ENCODE results near the gene OVCH1. TPM values are rescaled to one million over a fixed set of nuclear protein-coding genes. Genes with fewer than 3 reads are reported as not detected.

OVCH1 gene
- polyA plus RNA-seq (ENCODE audit: insufficient read length in 3 of 3): under 1 TPM; 0.26 to 0.61 (median 0.49) TPM
- long read RNA-seq, donor 1: 0 reads
- long read RNA-seq, donor 2: 0 reads
- long read RNA-seq, donor 3: 0 reads
- long read RNA-seq, donor 4: 0 reads
- long read RNA-seq, donor 5: 0 reads
- long read RNA-seq, donor 6: 0 reads
- long read RNA-seq, donor 7: 0 reads
- long read RNA-seq, donor 8: 0 reads
- long read RNA-seq, donor 9: 0 reads
- long read RNA-seq, donor 10: 0 reads
- long read RNA-seq, donor 11: 0 reads
- long read RNA-seq, donor 12: 0 reads
- long read RNA-seq, donor 13: 0 reads
- long read RNA-seq, donor 14: 0 reads
- long read RNA-seq, donor 15: 0 reads
- long read RNA-seq, donor 16: 0 reads

- no peak for DNase-seq
These were observed at the start of gene OVCH1 for GRCh38 chr12:29497588-29497987. Gene OVCH1 (minus strand): TSS chr12:29497686. CDS start chr12:29497686, 0 bp downstream.

- DNase-seq: no peak
These were observed 49.7 kb upstream of the OVCH1 start for GRCh38 chr12:29547151-29547632.

DNA sequence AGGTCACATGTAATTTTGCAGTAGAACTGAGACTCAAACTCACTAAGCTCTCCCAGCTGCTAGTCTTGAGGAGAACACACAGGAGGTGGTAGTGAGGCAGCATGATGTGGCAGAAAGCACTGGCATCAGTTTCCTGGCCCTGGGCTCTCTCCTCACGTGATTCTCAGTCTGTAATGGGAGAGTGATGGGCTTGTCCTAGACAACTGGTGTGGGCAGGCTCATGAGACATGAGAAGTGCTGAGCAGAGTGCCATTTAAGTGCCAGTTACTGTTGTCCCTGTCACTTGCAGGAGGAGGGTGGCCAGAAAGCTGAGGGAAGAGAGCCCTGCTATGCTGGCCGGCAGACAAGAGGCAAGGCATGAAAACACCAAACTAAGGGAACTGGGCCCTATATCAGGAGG lies 48.5 kb upstream of the OVCH1 start:
- DNase-seq: no peak

GRCh38 chr12:29545102-29545467 lies 47.6 kb upstream of the OVCH1 start:
- no peak for DNase-seq

DNA sequence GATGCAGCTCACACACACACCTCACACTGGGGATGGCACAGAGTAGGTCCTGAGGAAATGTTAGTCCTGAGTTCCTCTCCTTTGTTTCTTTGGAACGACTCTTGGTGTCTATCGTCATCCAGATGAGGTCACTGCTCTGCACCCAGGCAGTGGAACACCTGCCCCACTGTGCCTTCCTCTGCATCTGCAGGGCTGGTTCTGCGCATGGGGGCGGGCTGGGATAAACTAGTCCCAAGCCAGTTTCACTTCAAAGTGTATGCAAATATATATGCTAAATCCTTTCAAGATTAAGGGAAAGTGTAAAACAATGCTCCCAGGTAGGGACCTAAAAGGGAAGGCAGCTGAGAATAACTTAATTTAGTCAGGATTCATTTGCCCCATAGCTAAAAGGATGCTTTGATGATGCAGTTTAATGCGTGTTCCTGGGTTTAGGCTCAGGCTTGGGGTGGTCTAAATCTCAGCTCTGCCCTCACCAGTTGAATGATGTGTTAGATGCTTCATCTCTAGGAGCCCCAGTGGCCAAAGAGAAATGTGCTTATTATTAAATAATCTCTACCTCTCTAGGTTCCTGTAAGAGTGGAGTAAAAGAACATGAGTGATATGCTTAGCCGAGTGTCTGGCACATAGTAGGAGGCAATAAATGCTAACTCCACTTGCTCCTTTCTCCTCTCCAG lies 47.1 kb upstream of the OVCH1 start:
- no peak for DNase-seq

DNA sequence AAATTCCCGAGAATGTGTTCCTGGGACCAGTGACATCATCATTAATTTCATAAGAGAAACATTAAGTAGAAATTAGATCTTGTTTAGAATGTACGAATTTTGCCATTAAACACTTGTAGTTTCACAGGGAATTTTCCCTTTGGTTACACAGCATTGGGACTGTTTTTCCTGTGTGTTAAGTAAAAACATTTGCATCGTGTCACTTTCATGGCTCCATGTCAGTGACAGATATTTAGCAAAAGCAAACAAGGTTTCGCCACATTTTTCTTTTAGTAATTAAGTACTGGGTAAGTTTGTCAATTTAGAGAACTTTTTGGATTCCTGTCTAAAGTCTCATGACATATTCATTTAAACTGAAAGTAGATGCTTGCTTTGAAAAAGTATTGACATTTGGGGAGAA lies 45.5 kb upstream of the OVCH1 start:
- peak; percentile 52 for DNase-seq

- DNase-seq: no peak
These were observed 39.8 kb upstream of the OVCH1 start for GRCh38 chr12:29537298-29537697.

GRCh38 chr12:29534935-29535334 lies 37.4 kb upstream of the OVCH1 start:
- no peak for DNase-seq

GRCh38 chr12:29533815-29534489 lies 36.5 kb upstream of the OVCH1 start:
- no peak for DNase-seq

- no peak for DNase-seq
These were observed 34.0 kb upstream of the OVCH1 start for GRCh38 chr12:29531471-29531870.

- DNase-seq: no peak
These were observed 33.0 kb upstream of the OVCH1 start for GRCh38 chr12:29530436-29530835.

DNA sequence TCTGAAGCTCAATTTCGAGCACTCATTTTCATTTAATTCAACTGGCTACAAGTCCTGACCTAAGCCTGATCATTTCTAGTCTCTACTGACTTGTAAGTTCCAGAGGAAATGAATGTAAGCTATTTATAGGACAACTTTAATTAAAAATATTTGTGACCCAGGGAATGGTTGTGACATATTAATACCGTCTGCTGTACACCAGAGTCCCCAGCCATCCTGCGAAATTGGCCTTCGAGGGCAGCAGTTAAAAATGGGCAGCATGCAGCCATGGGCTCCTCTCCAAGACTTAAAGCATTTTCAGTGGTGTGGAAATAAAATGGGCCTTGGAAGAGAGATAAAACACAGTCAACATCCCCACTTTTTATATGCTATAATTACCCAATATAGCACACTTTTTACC lies 30.7 kb upstream of the OVCH1 start:
- no peak for DNase-seq

DNA sequence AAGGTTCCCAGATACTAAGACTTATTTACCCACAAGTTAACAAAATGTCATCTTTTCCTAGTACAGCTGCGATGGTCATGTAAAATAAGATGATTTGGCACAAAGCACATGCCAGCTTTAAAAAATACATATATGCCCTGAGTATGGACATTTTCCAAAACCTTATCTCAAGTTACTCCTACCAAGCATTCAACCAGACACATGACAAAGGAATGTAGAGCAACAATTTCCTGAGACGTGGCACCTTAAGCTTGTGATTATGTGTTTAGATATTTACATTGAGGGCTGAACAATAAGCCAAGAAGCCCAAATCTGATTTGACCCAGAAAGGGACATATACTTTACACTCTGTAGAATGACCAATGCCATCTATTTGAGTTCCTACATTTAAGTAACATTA lies 24.5 kb upstream of the OVCH1 start:
- DNase-seq: no peak

DNA sequence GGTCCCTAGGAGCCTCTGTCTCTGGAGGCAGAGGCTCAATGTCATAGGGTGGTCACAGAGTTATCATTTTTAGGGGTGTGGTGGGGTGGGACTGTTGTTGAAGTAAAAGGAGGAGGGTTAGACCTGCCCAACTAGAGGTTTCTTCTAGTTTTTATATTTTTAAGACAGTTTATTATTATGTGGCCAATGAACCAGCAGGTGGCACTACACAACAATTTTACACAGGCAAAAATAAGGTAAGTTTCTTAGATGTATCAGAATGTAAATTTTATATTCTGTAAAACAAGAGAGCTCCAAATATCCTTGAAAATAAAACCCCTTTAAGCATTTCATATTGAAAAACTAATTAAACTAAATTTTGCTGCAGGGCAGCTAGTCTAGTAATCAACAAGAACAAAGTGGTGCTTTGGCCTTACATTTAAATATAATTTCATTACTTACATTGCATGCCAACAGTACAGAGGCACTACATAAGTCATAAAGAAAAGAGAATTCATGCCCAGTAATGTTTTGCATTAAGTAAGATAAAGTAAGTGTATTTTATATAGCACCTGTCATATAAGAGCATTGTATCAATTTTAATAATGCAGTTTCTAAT lies 22.2 kb upstream of the OVCH1 start:
- peak; percentile 48 for DNase-seq

DNA sequence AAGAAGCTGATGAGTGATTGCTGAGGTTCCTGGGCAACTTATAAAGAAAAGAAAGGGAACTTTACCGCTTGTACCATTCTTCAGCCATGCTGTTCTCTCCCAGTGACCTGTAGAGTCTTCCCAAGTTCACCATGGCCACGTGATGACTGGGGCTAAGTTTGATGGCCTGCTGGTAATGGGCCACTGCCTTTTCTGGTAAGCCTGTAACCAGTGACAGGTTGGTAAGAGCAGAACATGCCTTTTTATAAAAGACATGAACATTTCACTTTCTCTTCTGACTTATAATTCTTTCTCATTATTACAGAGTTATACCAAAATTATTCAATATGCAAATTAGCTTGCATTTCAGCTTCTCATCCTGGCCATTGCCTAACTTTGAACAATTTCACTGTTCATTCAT lies 20.9 kb upstream of the OVCH1 start:
- no peak for DNase-seq

DNA sequence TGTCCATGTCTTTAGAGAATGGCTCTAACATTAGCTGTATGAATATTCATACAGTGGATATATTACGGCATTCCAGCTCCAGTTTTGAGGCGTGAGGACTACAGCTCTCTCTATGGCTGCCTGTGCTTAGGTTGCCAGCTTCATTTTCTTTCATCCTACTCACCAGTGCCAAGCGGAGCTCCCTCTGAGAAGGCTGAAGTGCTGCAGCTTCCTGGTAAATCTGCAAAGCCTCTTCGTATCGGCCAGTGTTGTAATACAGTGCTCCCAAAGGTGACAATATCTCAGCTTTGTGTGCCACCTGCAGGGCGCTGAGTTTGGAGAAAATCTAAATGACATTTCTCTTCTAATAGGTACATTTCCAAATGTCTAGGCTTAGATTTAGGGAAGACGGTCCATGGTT lies 19.8 kb upstream of the OVCH1 start:
- no peak for DNase-seq

DNA sequence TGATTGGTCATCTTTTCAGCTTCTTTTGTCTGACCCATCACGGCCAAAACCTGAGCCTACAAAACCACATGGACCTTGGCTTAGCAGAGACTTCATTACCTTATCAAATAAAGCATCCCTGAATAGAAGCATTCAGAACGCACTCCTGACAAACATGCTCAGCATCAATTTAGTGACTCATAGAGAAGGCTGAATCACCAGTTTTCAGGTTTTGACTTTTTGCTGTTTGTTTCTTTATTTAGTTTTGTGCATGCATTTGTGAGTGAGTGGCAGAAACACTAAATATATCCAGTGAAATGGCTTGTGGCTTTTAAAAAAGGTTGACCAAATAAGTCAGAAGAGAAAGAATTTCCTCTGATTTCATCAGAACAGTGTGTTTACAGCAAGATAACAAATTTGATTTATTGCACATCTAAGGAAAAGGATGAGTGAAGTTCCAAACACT lies 19.0 kb upstream of the OVCH1 start:
- no peak for DNase-seq

GRCh38 chr12:29510591-29511185 lies 13.2 kb upstream of the OVCH1 start:
- no peak for DNase-seq

DNA sequence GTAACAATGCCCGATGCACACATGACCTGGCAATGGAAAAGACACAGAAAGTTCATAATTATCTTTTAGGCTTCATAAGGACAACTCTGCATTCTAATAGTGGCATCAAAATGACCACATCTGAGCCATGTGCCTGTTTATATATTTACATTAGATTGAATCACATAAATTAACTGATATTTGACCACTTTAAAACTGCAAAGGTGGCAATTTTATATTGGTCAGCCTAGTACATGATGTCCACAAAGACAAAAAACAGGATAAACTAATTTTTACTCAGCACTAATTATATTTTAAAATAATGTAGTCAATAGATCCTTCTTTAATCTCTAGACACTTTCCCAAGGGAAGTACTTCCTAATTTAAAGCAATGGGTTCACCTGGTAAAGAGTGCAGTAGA lies 12.0 kb upstream of the OVCH1 start:
- DNase-seq: no peak

DNA sequence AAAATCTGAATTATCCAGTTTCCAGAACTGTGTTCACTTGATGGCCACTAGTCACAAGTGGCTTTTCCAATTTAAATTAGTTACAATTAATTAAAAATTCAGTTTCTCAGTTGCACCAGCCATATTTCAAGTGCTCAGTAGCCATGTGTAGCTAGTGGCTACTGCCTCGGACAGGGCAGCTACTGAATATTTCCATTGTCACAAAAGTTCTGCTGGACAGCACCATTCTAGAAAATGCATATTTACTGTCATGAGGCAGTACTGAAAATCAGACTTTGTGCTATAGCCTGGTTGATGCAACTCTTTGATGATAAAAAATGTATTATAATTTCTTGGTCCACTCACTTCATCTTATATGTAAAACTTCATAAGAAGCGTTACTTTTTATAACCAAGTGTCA lies 11.5 kb upstream of the OVCH1 start:
- DNase-seq: no peak

DNA sequence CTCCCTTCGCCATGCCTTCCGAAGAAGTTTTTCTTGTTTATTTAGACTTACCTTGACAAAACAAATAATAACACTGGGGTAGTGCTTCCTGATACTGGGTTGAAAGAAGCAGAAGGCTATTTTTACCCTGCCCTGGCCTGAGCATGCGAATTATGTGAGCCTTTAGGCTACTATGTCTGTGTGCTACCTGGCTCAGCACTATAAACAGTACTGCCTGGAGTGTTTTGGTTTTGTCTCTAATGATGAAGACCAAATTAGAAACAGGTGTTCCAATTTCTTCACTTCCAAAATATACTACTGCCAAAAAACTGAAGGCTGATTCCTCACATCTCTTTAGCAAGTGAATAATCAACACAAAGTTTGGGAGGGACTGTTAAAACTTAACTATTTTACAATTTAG lies 7.6 kb upstream of the OVCH1 start:
- DNase-seq: no peak

DNA sequence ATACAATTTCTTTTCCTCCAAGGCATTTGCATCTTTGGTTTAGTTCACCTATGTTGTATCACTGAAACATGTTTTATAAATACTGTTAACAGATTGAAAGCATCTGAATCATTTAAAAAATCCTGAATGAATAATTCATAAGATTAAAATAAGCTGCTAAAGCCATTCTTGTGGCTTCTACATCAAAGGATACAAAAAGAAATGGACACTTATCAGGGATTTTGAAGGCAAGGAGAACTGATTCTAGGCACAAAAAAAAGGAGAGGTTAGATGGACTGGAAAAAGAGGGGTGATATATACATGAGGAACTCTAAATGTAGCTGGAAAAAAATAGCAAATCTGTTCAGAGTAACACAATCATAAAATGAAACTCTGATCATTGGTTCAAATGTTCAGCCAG lies 5.8 kb upstream of the OVCH1 start:
- no peak for DNase-seq
